IMR-90 (cell line): ENCODE results near the gene SUGCT. TPM values are rescaled to one million over a fixed set of nuclear protein-coding genes. Genes with fewer than 3 reads are reported as not detected.

Experiments used
- ATAC-seq: fragments of 200-7000 bp; cut with Tn5 transposase; 2 replicates; pipeline ENCODE4 v1.9.1; 2020; ENCODE audit warnings: low read depth, mild to moderate bottlenecking, moderate library complexity
- BruUV-seq: library from RNA; stranded (reverse); fragments of 400-500 nt; replicated peaks from 2 replicates; lab custom pipeline; 2021; lab: Mats Ljungman, UMichigan
- CTCF ChIA-PET: fragments of 300-600 bp; formaldehyde crosslinking; extraction: SDS; loops from one replicate; lab custom pipeline; 2021; ENCODE audit warnings: antibody characterized with exemption; lab: Yijun Ruan, JAX
- POLR2A ChIA-PET: fragments of 300-600 bp; sonication (Branson Sonifier 250); formaldehyde crosslinking; loops from one replicate; lab custom pipeline; 2022; ENCODE audit warnings: antibody characterized with exemption; ENCODE audit not compliant: unreplicated experiment; lab: Charles Lee
- DNase-seq: peaks from one replicate; pipeline ENCODE4 v3.0.0; 2013
- H2AFZ ChIP-seq: replicated peaks from 2 replicates; pipeline ENCODE3; 2013; ENCODE audit warnings: low read length, mild to moderate bottlenecking; ENCODE audit not compliant: poor library complexity
- H2AK5ac ChIP-seq: 2 replicates; pipeline ENCODE4 v1.6.1; 2013; ENCODE audit warnings: low read depth, low read length, inconsistent platforms
- H2AK9ac ChIP-seq: replicated peaks from 2 replicates; pipeline ENCODE3; 2013; ENCODE audit warnings: mild to moderate bottlenecking, low read depth, low read length, moderate library complexity; ENCODE audit not compliant: poor library complexity
- H2BK120ac ChIP-seq: 2 replicates; pipeline ENCODE4 v1.6.1; 2013; ENCODE audit warnings: low read depth, low read length, inconsistent platforms
- H2BK15ac ChIP-seq: 3 replicates; pipeline ENCODE4 v1.6.1; 2013; ENCODE audit warnings: low read depth, low read length, inconsistent platforms
- H2BK20ac ChIP-seq: 2 replicates; pipeline ENCODE4 v1.6.1; 2013; ENCODE audit warnings: low read depth, mild to moderate bottlenecking, inconsistent platforms, low read length, moderate library complexity
- H2BK5ac ChIP-seq: 2 replicates; pipeline ENCODE4 v1.6.1; 2013; ENCODE audit warnings: mild to moderate bottlenecking, low read depth, low read length, inconsistent platforms; ENCODE audit not compliant: poor library complexity, severe bottlenecking
- H3K14ac ChIP-seq: replicated peaks from 2 replicates; pipeline ENCODE4 v1.6.1; 2013; ENCODE audit warnings: low read depth, low read length, inconsistent platforms
- H3K18ac ChIP-seq: 2 replicates; pipeline ENCODE4 v1.6.1; 2013; ENCODE audit warnings: low read depth, low read length, control low read depth
- H3K23ac ChIP-seq: 2 replicates; pipeline ENCODE4 v1.6.1; 2013; ENCODE audit warnings: low read depth, low read length, inconsistent platforms
- H3K27ac ChIP-seq: 2 replicates; pipeline ENCODE4 v1.5.1; 2013; ENCODE audit warnings: mild to moderate bottlenecking, control low read depth, low read length; ENCODE audit not compliant: insufficient read depth
- H3K27me3 ChIP-seq: 2 replicates; pipeline ENCODE4 v1.6.1; 2013; ENCODE audit warnings: low read length; ENCODE audit not compliant: control insufficient read depth, insufficient read depth
- H3K36me3 ChIP-seq: 2 replicates; pipeline ENCODE4 v1.6.1; 2013; ENCODE audit warnings: low read length, mixed read lengths; ENCODE audit not compliant: control insufficient read depth, insufficient read depth
- H3K4ac ChIP-seq: 2 replicates; pipeline ENCODE4 v1.6.1; 2013; ENCODE audit warnings: low read depth, low read length, inconsistent platforms
- H3K4me1 ChIP-seq: 2 replicates; pipeline ENCODE4 v1.6.1; 2013; ENCODE audit warnings: low read length, mixed read lengths; ENCODE audit not compliant: control insufficient read depth, insufficient read depth
- H3K4me2 ChIP-seq: 2 replicates; pipeline ENCODE4 v1.6.1; 2013; ENCODE audit warnings: low read depth, mild to moderate bottlenecking, control low read depth, low read length, moderate library complexity
- H3K4me3 ChIP-seq: 2 replicates; pipeline ENCODE4 v1.5.1; 2013; ENCODE audit warnings: low read depth, mild to moderate bottlenecking, control low read depth, low read length, moderate library complexity; ENCODE audit not compliant: insufficient read depth
- H3K56ac ChIP-seq: 2 replicates; pipeline ENCODE4 v1.6.1; 2013; ENCODE audit warnings: low read length, inconsistent platforms; ENCODE audit not compliant: insufficient read depth; ENCODE audit errors: extremely low read depth
- H3K79me1 ChIP-seq, 2 experiments: 2 replicates each; pipeline ENCODE4 v1.6.1; 2013; ENCODE audit warnings: low read length in 2 of 2, inconsistent platforms in 1 of 2, low read depth in 1 of 2
- H3K9ac ChIP-seq: 2 replicates; pipeline ENCODE4 v1.6.1; 2013; ENCODE audit warnings: low read depth, low read length, control low read depth
- H3K9me1 ChIP-seq: 2 replicates; pipeline ENCODE4 v1.6.1; 2013; ENCODE audit warnings: low read length, inconsistent platforms; ENCODE audit not compliant: insufficient read depth
- H3K9me3 ChIP-seq: 2 replicates; pipeline ENCODE4 v1.6.1; 2013; ENCODE audit warnings: low read length; ENCODE audit not compliant: control insufficient read depth, insufficient read depth
- H4K20me1 ChIP-seq: 2 replicates; pipeline ENCODE4 v1.6.1; 2013; ENCODE audit warnings: low read length, inconsistent platforms; ENCODE audit not compliant: insufficient read depth
- H4K5ac ChIP-seq: 2 replicates; pipeline ENCODE4 v1.6.1; 2013; ENCODE audit warnings: mild to moderate bottlenecking, low read depth, low read length, control low read depth
- H4K8ac ChIP-seq, 2 experiments: 2 replicates each; pipeline ENCODE4 v1.6.1; 2013; ENCODE audit warnings: low read depth in 2 of 2, low read length in 2 of 2, control low read depth in 1 of 2, inconsistent platforms in 1 of 2
- H4K91ac ChIP-seq: 2 replicates; pipeline ENCODE4 v1.6.1; 2013; ENCODE audit warnings: low read depth, low read length, inconsistent platforms; ENCODE audit not compliant: insufficient read depth
- CEBPB ChIP-seq: IDR thresholded peaks from 2 replicates; pipeline ENCODE4 v1.6.1; 2012; ENCODE audit warnings: low read depth, low read length, improper control_type of control experiment
- NFE2L2 ChIP-seq: fragments of 150-350 bp; IDR thresholded peaks from 2 replicates; pipeline ENCODE4 v1.6.1; 2016; ENCODE audit warnings: low read depth, mild to moderate bottlenecking, low read length
- WGBS, 2 experiments: methylation state at CpG; one replicate each; pipeline versions ENCODE4 v1.1.5 to v1.1.7; 2013; ENCODE audit warnings: missing lambda C conversion rate in 2 of 2; ENCODE audit not compliant: insufficient read length in 1 of 2; ENCODE audit errors: extremely low coverage in 2 of 2; 5-methylcytosine and 5-hydroxymethylcytosine counted together
- dilution Hi-C: fragments of 300-500 bp; cut with HindIII; formaldehyde crosslinking; loops from one replicate; pipeline ENCODE4 v1.14.3; 2018; ENCODE audit warnings: low sequenced_read_pairs; ENCODE audit not compliant: unreplicated experiment
- in situ Hi-C: fragments of 300-500 bp; cut with MboI; formaldehyde crosslinking; loops from 3 replicates; pipeline ENCODE4 v1.14.3; 2019; ENCODE audit warnings: low sequenced_read_pairs, inconsistent platforms, mixed read lengths
- intact Hi-C: fragments of 100-400 bp; cut with micrococcal nuclease; formaldehyde crosslinking; loops from 2 replicates; pipeline ENCODE4 v1.10.0; 2022
- polyA plus RNA-seq, 3 experiments: library from polyadenylated mRNA; depleted of rRNA; stranded (reverse); fragments of >200 nt; gene quantifications; 2 replicates each; pipeline ENCODE4 v1.2.3, GENCODE V29; 2012; ENCODE audit warnings: low replicate concordance in 1 of 3
- total RNA-seq: library from RNA; depleted of rRNA; stranded (reverse); fragments of >200 nt; gene quantifications from 2 replicates; pipeline ENCODE4 v1.2.3, GENCODE V29; 2012

SUGCT gene
- total and polyA plus RNA-seq, 2 of the 4 experiments (the other 2 are of a cell fraction) = 5.9 to 8.3 TPM

DNA sequence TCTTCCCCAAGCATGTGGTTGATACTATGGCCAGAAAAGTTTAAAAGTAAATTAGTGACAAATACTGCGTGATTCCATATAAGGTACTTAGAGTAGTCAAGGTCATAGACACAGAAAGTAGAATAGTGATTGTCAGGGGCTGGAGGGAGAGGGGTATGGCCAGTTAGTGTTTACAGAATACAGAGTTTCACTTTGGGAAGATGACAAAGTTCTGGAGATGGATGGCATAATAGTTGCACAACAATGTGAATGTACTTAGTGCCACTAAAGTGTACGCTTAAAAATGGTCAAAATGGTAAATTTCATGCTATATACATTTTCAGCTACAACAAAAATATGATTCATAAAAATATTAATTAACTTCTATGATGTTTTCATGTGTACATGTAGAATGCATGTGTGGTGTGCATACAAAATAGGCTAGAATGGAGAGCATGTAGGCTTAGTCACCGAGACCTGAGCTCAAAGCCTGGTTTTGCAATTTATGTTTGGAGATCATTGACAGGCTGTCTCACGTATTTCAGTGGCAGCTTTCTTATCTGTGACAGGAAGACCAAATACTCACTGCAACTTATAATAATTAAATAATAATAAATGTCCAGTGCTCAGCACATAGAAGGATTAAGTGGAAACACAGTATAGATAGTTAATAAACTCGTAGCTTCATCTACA, 625.6 kb downstream of the SUGCT start:
- H3K4me2 ChIP-seq = no peak overlapping the region
- no peak overlapping the region for H3K4me3 ChIP-seq
- H3K36me3 ChIP-seq = no peaks in the 10 kb centered on the region
- no peak overlapping the region for H2BK5ac ChIP-seq
- no peak overlapping the region for H2BK15ac ChIP-seq
- dilution Hi-C loops (no loop called here), intact Hi-C loops (loop anchor here (10.0 kb wide), 1 partner anchor 224 kb away; no protein-coding TSS in a partner anchor), in situ Hi-C loops (loop anchor here (5.0 to 10.0 kb wide), 3 partner anchors 433 to 944 kb away; partner anchors contain the start of gene INHBA)
- no peaks in the 10 kb centered on the region for H3K27me3 ChIP-seq
- no peak for DNase-seq
- TF ChIP-seq CEBPB (peak; percentile 54; the same call in 1 of the 2 replicates), NFE2L2 (no peak)
- H2BK20ac ChIP-seq = peak overlapping the region; percentile 20; the same call in 1 of the 2 replicates
- CTCF ChIA-PET = no interaction called here
- H3K56ac ChIP-seq = no peak overlapping the region
- POLR2A ChIA-PET = no interaction called here
- H2BK120ac ChIP-seq = 0 out of 2 replicates have a peak overlapping the region, but pooled peaks have one; percentile 8
- H3K9me1 ChIP-seq = peaks cover 6% of the 10 kb centered on the region
- H3K4ac ChIP-seq = 0 out of 2 replicates have a peak overlapping the region, but pooled peaks have one; percentile 25
- no peak overlapping the region for H3K9ac ChIP-seq
- H3K27ac ChIP-seq = no peak overlapping the region
- H3K14ac ChIP-seq = peak overlapping the region; percentile 14; the same call in 1 of the 2 replicates
- H3K9me3 ChIP-seq = no peaks in the 10 kb centered on the region
- H2AK5ac ChIP-seq = no peak overlapping the region
- no peak overlapping the region for H4K91ac ChIP-seq
- H4K20me1 ChIP-seq = no peaks in the 10 kb centered on the region
- no peak for ATAC-seq
- BruUV-seq = no TSS peak
- H4K5ac ChIP-seq = no peak overlapping the region
- H3K18ac ChIP-seq = peak overlapping the region; percentile 39; the same call in 1 of the 2 replicates
- H3K23ac ChIP-seq = no peak overlapping the region
- no peak overlapping the region for H2AK9ac ChIP-seq
- no peak overlapping the region for H2AFZ ChIP-seq
- peaks cover 7% of the 10 kb centered on the region for H3K4me1 ChIP-seq
- H4K8ac ChIP-seq = no peak overlapping the region
- WGBS, 2 experiments = 83% methylated on average over 1 of the region's 5 CpGs; no CpG with 5 or more reads in 1 of the 2 experiments
- no peaks in the 10 kb centered on the region for H3K79me1 ChIP-seq
